HG03103 (cell line): ENCODE data around the gene SSH2.
"Not testable (repeated sequence)": the region's sequence is repeated elsewhere in the genome, so short reads cannot be mapped to it uniquely, and the experiment has no call there.

Experiments
- ATAC-seq: cut with Tn5 transposase; IDR thresholded peaks from one replicate; pipeline ENCODE4 v1.9.1; 2021; ENCODE audit warnings: low read depth; ENCODE audit not compliant: unreplicated experiment

SSH2 gene

GRCh38 chr17:29682054-29682453 is 248.0 kb downstream of the SSH2 start:
- ATAC-seq, result no peak

- ATAC-seq, result no peak
These were observed 252.2 kb downstream of the SSH2 start for GRCh38 chr17:29677824-29678223.

GRCh38 chr17:29677221-29677791 is 252.7 kb downstream of the SSH2 start:
- no peak for ATAC-seq

GRCh38 chr17:29675961-29676360 is 254.1 kb downstream of the SSH2 start:
- not testable (repeated sequence) for ATAC-seq

GRCh38 chr17:29674281-29674680 is 255.7 kb downstream of the SSH2 start:
- no peak for ATAC-seq

GRCh38 chr17:29671661-29672060 is 258.4 kb downstream of the SSH2 start:
- no peak for ATAC-seq

GRCh38 chr17:29669266-29669665 is 260.8 kb downstream of the SSH2 start:
- ATAC-seq, result no peak

- no peak for ATAC-seq
These were observed 262.1 kb downstream of the SSH2 start for GRCh38 chr17:29667969-29668368.

- ATAC-seq, result no peak
These were observed 264.6 kb downstream of the SSH2 start for GRCh38 chr17:29665481-29665810.

- no peak for ATAC-seq
These were observed 265.1 kb downstream of the SSH2 start for GRCh38 chr17:29664743-29665480.

GRCh38 chr17:29663155-29663554 is 266.9 kb downstream of the SSH2 start:
- no peak for ATAC-seq

GRCh38 chr17:29661213-29661612 is 268.8 kb downstream of the SSH2 start:
- no peak for ATAC-seq

- no peak for ATAC-seq
These were observed 270.9 kb downstream of the SSH2 start for GRCh38 chr17:29659155-29659554.

- no peak for ATAC-seq
These were observed 274.7 kb downstream of the SSH2 start for GRCh38 chr17:29655323-29655722.

GRCh38 chr17:29653995-29654714 is 275.9 kb downstream of the SSH2 start:
- ATAC-seq, result no peak

- no peak for ATAC-seq
These were observed 277.1 kb downstream of the SSH2 start for GRCh38 chr17:29652976-29653375.

- not testable (repeated sequence) for ATAC-seq
These were observed 278.1 kb downstream of the SSH2 start for GRCh38 chr17:29651913-29652312.

GRCh38 chr17:29650396-29650795 is 279.6 kb downstream of the SSH2 start:
- no peak for ATAC-seq

GRCh38 chr17:29649359-29649758 is 280.7 kb downstream of the SSH2 start:
- ATAC-seq, result no peak

GRCh38 chr17:29648005-29648404 is 282.0 kb downstream of the SSH2 start:
- no peak for ATAC-seq

GRCh38 chr17:29645515-29646051 is 284.4 kb downstream of the SSH2 start:
- no peak for ATAC-seq

GRCh38 chr17:29643817-29644160 is 286.2 kb downstream of the SSH2 start:
- ATAC-seq, result no peak
